DMS153 (cell line): ENCODE data around the gene RAB40A.
"Not testable (repeated sequence)": the region's sequence is repeated elsewhere in the genome, so short reads cannot be mapped to it uniquely, and the experiment has no call there.

Experiments used
- DNase-seq: peaks from one replicate; lab custom pipeline; 2025; lab: John Stamatoyannopoulos, UW

Gene RAB40A

GRCh38 chrX:103461156-103461555 is 58.1 kb downstream of the RAB40A start:
- no peak for DNase-seq

GRCh38 chrX:103460001-103460755 is 59.1 kb downstream of the RAB40A start:
- not testable (repeated sequence) for DNase-seq

GRCh38 chrX:103453655-103454054 is 65.6 kb downstream of the RAB40A start:
- no peak for DNase-seq
